Ovary (tissue), 9 donors: ENCODE measurements around the gene BUD13. TPM values are rescaled to one million over a fixed set of nuclear protein-coding genes. Genes with fewer than 3 reads are reported as not detected.

Experiments used
- DNase-seq, 5 donors: peaks; one replicate each; pipeline ENCODE4 v3.0.0-alpha.2; 2019 to 2020
- H3K27ac ChIP-seq, 2 donors: fragments of 200-600 bp; one replicate each; pipeline versions ENCODE4 v1.5.1 to v1.8.0; 2019 to 2022
- H3K27me3 ChIP-seq: fragments of 200-600 bp; one replicate; pipeline ENCODE4 v1.8.0; 2022
- H3K36me3 ChIP-seq: fragments of 200-600 bp; sonication (generic); one replicate; pipeline ENCODE4 v1.5.1; 2019
- H3K4me1 ChIP-seq: one replicate; pipeline ENCODE4 v1.8.1; 2013; ENCODE audit warnings: mild to moderate bottlenecking, moderate library complexity; ENCODE audit not compliant: insufficient read depth
- H3K4me3 ChIP-seq: fragments of 200-600 bp; sonication (generic); one replicate; pipeline ENCODE4 v1.5.1; 2017
- H3K9me3 ChIP-seq, 2 donors: fragments of 200-600 bp in 1 of 2; sonication (generic) in 1 of 2; one replicate each; pipeline versions ENCODE4 v1.5.1 to v1.8.1; 2013 to 2019; ENCODE audit warnings: mild to moderate bottlenecking in 1 of 2, moderate library complexity in 1 of 2
- EP300 ChIP-seq: sonication (generic); formaldehyde crosslinking; IDR thresholded peaks from one replicate; pipeline ENCODE4 v1.6.1; 2017; ENCODE audit warnings: antibody characterized with exemption
- POLR2A ChIP-seq: fragments of 450-650 bp; IDR thresholded peaks from one replicate; pipeline ENCODE4 v1.6.1; 2017; ENCODE audit warnings: antibody characterized with exemption, mild to moderate bottlenecking, moderate library complexity
- WGBS, 3 donors: extraction: QIAGEN DNeasy Blood & Tissue Kit in 1 of 3; methylation state at CpG; one replicate each; pipeline versions ENCODE4 v1.1.5 to v1.1.7; 2013 to 2017; 5-methylcytosine and 5-hydroxymethylcytosine counted together
- intact Hi-C, 4 donors: fragments of 100-400 bp; cut with DNase I; formaldehyde crosslinking; loops; one replicate each; pipeline versions ENCODE4 v1.11.0 to v1.15.1; 2022 to 2023
- polyA plus RNA-seq, 2 donors: library from polyadenylated mRNA; stranded (reverse); fragments of 200-250 nt in 1 of 2; fragments of 350-450 nt in 1 of 2; fragmentation: Illumina TruSeq in 1 of 2; extraction: RNeasy Lipid Tissue Mini Kit (QIAGEN cat#74804) in 1 of 2; gene quantifications; one replicate each; pipeline ENCODE4 v1.2.3, GENCODE V29; 2013 to 2014
- total RNA-seq, 7 donors: library from RNA; depleted of rRNA in 2 of 7; stranded (reverse); fragments of >200 nt in 2 of 7; fragmentation: NEBNext Ultra II Directional in 3 of 7; extraction: Animal tissue kit (Norgen Biotek cat#: 25700) in 3 of 7; gene quantifications; one replicate each; pipeline versions ENCODE4 v1.1.0 to v1.2.4, GENCODE V29; 2016 to 2023
- TF ChIP-seq, protein P1 (sequence below), 3 donors: fragments of 450-650 bp in 2 of 3; fragments of 200-600 bp in 1 of 3; IDR thresholded peaks; one replicate each; pipeline versions ENCODE4 v1.5.1 to v1.8.0; 2016 to 2022; ENCODE audit warnings: antibody characterized with exemption in 3 of 3, mild to moderate bottlenecking in 1 of 3
- donor health status: DM: no; HTN: no; CAD: no; lungs with moderate emphysema.
- donor health status: DM: no; HTN: no; CAD: no.
- donor health status: Bipolar disorder and iron deficiency.
- donor health status: DM: yes; HTN: yes; CAD: no.
- donor health status: DM: no; HTN: no; CAD: no.
- donor health status: DM: yes; HTN: yes; CAD: no.

Gene BUD13
- total and polyA plus RNA-seq, 9 donors: 14.3 to 25.0 (median 17.0) TPM

DNA sequence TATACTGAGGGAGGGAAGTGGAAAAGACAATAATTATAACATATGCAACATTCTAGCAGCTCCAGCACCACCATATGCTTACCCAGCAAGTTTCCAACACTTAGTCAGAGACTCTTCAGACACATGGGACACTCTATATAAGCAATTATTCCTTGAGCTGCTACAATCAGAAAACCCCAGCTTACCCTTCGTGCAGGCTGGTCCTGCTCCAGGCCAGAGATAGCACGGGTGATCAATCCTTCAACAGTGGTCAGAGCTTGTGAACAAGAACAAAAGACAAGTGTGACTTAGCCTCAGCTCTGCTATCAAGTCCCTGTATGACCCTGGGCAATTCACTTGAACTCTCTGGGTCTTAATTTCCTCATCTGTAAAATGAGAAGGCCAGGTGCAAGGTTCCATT is 13.5 kb upstream of the BUD13 start:
- WGBS, 3 donors: 80 to 86% (median 84%) methylated on average over 2 of the region's 2 CpGs
- TF ChIP-seq EP300: no peak
- no peak for TF ChIP-seq POLR2A
- TF ChIP-seq, protein P1, sequence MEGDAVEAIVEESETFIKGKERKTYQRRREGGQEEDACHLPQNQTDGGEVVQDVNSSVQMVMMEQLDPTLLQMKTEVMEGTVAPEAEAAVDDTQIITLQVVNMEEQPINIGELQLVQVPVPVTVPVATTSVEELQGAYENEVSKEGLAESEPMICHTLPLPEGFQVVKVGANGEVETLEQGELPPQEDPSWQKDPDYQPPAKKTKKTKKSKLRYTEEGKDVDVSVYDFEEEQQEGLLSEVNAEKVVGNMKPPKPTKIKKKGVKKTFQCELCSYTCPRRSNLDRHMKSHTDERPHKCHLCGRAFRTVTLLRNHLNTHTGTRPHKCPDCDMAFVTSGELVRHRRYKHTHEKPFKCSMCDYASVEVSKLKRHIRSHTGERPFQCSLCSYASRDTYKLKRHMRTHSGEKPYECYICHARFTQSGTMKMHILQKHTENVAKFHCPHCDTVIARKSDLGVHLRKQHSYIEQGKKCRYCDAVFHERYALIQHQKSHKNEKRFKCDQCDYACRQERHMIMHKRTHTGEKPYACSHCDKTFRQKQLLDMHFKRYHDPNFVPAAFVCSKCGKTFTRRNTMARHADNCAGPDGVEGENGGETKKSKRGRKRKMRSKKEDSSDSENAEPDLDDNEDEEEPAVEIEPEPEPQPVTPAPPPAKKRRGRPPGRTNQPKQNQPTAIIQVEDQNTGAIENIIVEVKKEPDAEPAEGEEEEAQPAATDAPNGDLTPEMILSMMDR (IDR thresholded peaks at IDR 0.05): no peak
- Histone ChIP-seq H3K27ac (no peak overlapping the region), H3K36me3 (no peaks in the 10 kb centered on the region), H3K9me3 (no peaks in the 10 kb centered on the region), H3K27me3 (no peaks in the 10 kb centered on the region), H3K4me3 (no peak overlapping the region), H3K4me1 (peaks cover 5% of the 10 kb centered on the region)
- intact Hi-C loops: no loop called here
- no peak for DNase-seq

DNA sequence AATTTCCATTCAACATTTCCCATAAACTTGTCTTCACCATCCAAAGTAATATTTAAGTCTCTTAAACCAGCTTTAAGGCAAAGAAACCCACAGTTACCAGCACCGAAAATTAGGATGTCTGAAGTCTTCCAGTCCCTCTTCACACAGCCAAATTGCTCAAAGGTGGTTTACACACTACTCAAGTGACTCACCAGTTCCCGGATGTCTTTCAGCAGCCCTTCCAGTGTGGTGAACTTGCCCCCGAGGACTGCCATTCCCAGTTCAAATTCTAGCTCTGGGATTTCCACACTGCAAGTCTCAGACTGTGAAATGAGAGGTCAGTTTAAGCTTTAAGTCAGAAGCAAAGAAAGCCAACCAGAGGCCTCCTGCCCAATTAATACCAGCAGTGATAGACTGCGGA is 9.9 kb upstream of the BUD13 start:
- Histone ChIP-seq H3K27me3 (no peaks in the 10 kb centered on the region), H3K9me3 (no peaks in the 10 kb centered on the region), H3K27ac (no peak overlapping the region), H3K36me3 (no peaks in the 10 kb centered on the region), H3K4me3 (no peak overlapping the region), H3K4me1 (peaks cover 3% of the 10 kb centered on the region)
- intact Hi-C loops: no loop called here
- 87 to 93% (median 89%) methylated on average over 4 of the region's 4 CpGs for WGBS, 3 donors
- TF ChIP-seq, protein P1 (IDR thresholded peaks at IDR 0.05): no peak
- TF ChIP-seq POLR2A (no peak), EP300 (no peak)
- DNase-seq: no peak

GRCh38 chr11:116778556-116778955 is 5.8 kb upstream of the BUD13 start:
- Histone ChIP-seq H3K36me3 (no peaks in the 10 kb centered on the region), H3K27ac (no peak overlapping the region), H3K4me3 (no peak overlapping the region), H3K4me1 (no peaks in the 10 kb centered on the region), H3K9me3 (no peaks in the 10 kb centered on the region), H3K27me3 (no peaks in the 10 kb centered on the region)
- WGBS, 3 donors: 89 to 96% (median 92%) methylated on average over 4 of the region's 4 CpGs
- no peak for TF ChIP-seq EP300
- TF ChIP-seq, protein P1 (IDR thresholded peaks at IDR 0.05): no peak
- TF ChIP-seq POLR2A: no peak
- intact Hi-C loops: no loop called here
- no peak for DNase-seq

GRCh38 chr11:116777056-116777455 is 4.3 kb upstream of the BUD13 start:
- Histone ChIP-seq H3K9me3 (no peaks in the 10 kb centered on the region), H3K4me1 (no peaks in the 10 kb centered on the region), H3K27me3 (no peaks in the 10 kb centered on the region), H3K36me3 (no peaks in the 10 kb centered on the region), H3K27ac (no peak overlapping the region), H3K4me3 (no peak overlapping the region)
- no peak for DNase-seq
- 72 to 84% (median 78%) methylated on average over 7 of the region's 7 CpGs for WGBS, 3 donors
- TF ChIP-seq EP300: no peak
- TF ChIP-seq, protein P1 (IDR thresholded peaks at IDR 0.05): no peak
- TF ChIP-seq POLR2A: no peak
- intact Hi-C loops: no loop called here
